Erythroblast (primary cell): Measurements from ENCODE around the gene ABCC4.
"Not testable (repeated sequence)": the region's sequence is repeated elsewhere in the genome, so short reads cannot be mapped to it uniquely, and the experiment has no call there.

Experiments
- GATA1 ChIP-seq: IDR thresholded peaks from 2 replicates; pipeline ENCODE4 v1.6.1; 2011; ENCODE audit warnings: low read depth, mild to moderate bottlenecking, control low read depth, low read length, moderate library complexity
- POLR2A ChIP-seq: IDR thresholded peaks from 2 replicates; pipeline ENCODE4 v1.6.1; 2011; ENCODE audit warnings: mild to moderate bottlenecking, low read length

- not testable (repeated sequence) for TF ChIP-seq POLR2A, GATA1
Measured at GRCh38 chr13:95272076-95272475, 29.2 kb downstream of the ABCC4 start.
